Small intestine (tissue), 7 donors: ENCODE measurements around the gene ANKRD17. TPM values are rescaled to one million over a fixed set of nuclear protein-coding genes. Genes with fewer than 3 reads are reported as not detected.
A peak's percentile ranks its signal among the peaks of the same experiment; 100 is the strongest.

ENCODE experiments used
- DNase-seq, 2 donors: peaks; one replicate each; pipeline versions ENCODE4 v3.0.0 to v3.0.0-alpha.2; 2013
- FAIRE-seq: peaks from 2 replicates; lab custom pipeline; 2012; peaks lifted over from hg19 to GRCh38; lab: Jason Lieb, UNC
- H3K27ac ChIP-seq, 3 donors: one replicate each; pipeline ENCODE4 v1.5.1; 2013; ENCODE audit warnings: low read length in 2 of 3, mild to moderate bottlenecking in 2 of 3, control low read depth in 1 of 3, inconsistent platforms in 1 of 3, low read depth in 1 of 3, moderate library complexity in 1 of 3
- H3K27me3 ChIP-seq, 3 donors: one replicate each; pipeline ENCODE4 v1.6.1; 2013; ENCODE audit warnings: low read length in 3 of 3, inconsistent platforms in 1 of 3; ENCODE audit not compliant: control insufficient read depth in 3 of 3, insufficient read depth in 3 of 3
- H3K36me3 ChIP-seq, 3 donors: one replicate each; pipeline ENCODE4 v1.6.1; 2013; ENCODE audit warnings: low read length in 3 of 3, inconsistent platforms in 1 of 3, low read depth in 1 of 3, mild to moderate bottlenecking in 1 of 3, moderate library complexity in 1 of 3; ENCODE audit not compliant: control insufficient read depth in 3 of 3, insufficient read depth in 2 of 3
- H3K4me1 ChIP-seq, 3 donors: one replicate each; pipeline ENCODE4 v1.6.1; 2013; ENCODE audit warnings: low read length in 2 of 3, inconsistent platforms in 1 of 3, low read depth in 1 of 3, mild to moderate bottlenecking in 1 of 3, moderate library complexity in 1 of 3; ENCODE audit not compliant: control insufficient read depth in 3 of 3, insufficient read depth in 2 of 3
- H3K4me3 ChIP-seq, 3 donors: one replicate each; pipeline ENCODE4 v1.5.1; 2013; ENCODE audit warnings: low read length in 3 of 3, control low read depth in 1 of 3, inconsistent platforms in 1 of 3, low read depth in 1 of 3, mild to moderate bottlenecking in 1 of 3, moderate library complexity in 1 of 3
- H3K9me3 ChIP-seq, 2 donors: one replicate each; pipeline ENCODE4 v1.6.1; 2013; ENCODE audit warnings: low read depth in 1 of 2, low read length in 1 of 2; ENCODE audit not compliant: control insufficient read depth in 2 of 2, insufficient read depth in 1 of 2
- WGBS, 3 donors: extraction: QIAGEN DNeasy Blood & Tissue Kit; methylation state at CpG; one replicate each; pipeline ENCODE4 v1.1.7; 2013; 5-methylcytosine and 5-hydroxymethylcytosine counted together
- polyA plus RNA-seq, 4 donors: library from polyadenylated mRNA; stranded (reverse) in 3 of 4; unstranded in 1 of 4; fragments of 200-250 nt in 3 of 4; fragments of 120-200 nt in 1 of 4; gene quantifications; one replicate each; pipeline versions ENCODE4 v1.2.1 to v1.2.3, GENCODE V29; 2013
- donor health status: healthy with polysubstance abuse.
- donor health status: control.
- donor health status: control.
- donor health status: Bipolar disorder and iron deficiency.
- donor health status: healthy.

The ANKRD17 gene
- polyA plus RNA-seq, 4 donors, result 12.2 to 52.3 (median 12.9) TPM

DNA sequence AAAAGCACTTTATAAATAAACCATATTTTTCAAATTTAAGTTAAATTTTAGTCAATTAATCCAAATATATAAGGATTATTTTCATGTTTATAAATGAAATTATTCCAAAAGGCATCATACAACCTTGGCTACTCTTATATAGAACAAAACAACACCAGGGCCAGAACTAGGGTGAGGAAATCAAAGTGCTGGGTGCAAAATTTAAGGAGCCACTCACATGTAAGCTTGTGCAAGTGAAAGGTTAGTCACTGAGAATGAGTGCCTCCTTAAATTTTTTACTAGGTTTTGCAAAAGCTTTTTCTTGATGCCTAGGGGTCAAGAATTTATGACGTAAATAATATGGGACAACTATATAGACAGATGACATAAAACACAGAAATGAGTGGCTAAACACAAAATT is 105.7 kb downstream of the ANKRD17 start:
- Histone ChIP-seq H3K27ac (no peak overlapping the region), H3K27me3 (no peaks in the 10 kb centered on the region), H3K36me3 (peaks cover 0 to 15% (median 6%) of the 10 kb centered on the region in 3 donors), H3K9me3 (no peaks in the 10 kb centered on the region), H3K4me1 (no peaks in the 10 kb centered on the region), H3K4me3 (no peak overlapping the region)
- 93 to 95% (median 95%) methylated on average over 1 of the region's 1 CpG for WGBS, 3 donors
- FAIRE-seq, result no peak
- DNase-seq, result no peak

DNA sequence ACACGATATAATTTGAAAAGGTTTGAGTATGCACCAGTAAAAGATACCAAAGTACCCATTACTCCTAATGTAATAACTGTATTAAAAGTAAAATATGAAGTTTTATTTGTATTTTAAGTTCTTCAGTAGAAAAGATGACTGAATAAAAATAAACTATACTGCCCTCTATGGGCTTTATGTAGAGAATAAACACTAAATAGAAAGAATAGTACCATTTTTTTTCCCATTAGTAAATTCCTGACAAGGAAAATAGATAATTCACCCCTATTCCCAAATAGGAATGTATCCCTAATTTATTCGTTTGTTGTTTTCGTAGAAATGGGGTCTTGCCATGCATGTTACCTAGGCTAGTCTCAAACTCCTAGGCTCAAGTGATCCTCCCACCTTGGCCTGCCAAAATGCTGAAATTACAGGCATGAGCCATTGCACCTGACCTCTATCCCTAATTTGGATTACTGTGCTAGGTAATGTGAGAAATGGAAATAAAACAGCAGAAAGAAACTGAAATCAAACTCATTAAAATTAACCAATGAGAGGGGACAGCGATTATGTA is 115.5 kb downstream of the ANKRD17 start:
- 94 to 97% (median 96%) methylated on average over 4 of the region's 4 CpGs for WGBS, 3 donors
- FAIRE-seq (no peak), DNase-seq (no peak)

DNA sequence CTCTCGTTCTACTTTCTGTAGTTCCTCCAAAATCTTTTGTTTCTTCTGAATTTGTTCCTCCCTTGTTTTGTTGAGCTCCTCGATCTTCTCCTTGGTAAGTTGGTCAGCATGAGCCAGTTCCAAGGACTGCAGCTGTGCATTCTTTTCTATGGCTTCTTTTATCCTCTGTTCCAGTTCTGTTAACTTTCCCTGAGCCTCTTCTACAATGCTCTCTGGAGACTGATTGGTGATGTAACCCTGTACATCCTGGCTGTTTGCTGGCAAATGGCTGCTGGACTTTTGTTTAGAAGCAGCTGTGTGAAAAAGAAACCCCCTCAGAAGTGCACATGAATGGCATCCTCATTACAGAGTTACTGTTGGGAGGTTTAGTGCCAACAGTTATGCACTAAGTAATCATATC is 118.6 kb downstream of the ANKRD17 start:
- Histone ChIP-seq H3K27me3 (no peaks in the 10 kb centered on the region), H3K9me3 (no peaks in the 10 kb centered on the region), H3K4me1 (no peaks in the 10 kb centered on the region), H3K27ac (no peak overlapping the region), H3K36me3 (peaks cover 11 to 31% (median 18%) of the 10 kb centered on the region in 3 donors), H3K4me3 (no peak overlapping the region)
- no peak for FAIRE-seq
- DNase-seq, result no peak
- 93 to 95% (median 94%) methylated on average over 2 of the region's 2 CpGs for WGBS, 3 donors

More for the DNA sequence above, 115.5 kb downstream of the ANKRD17 start:
- no peak overlapping the region for H3K4me3 ChIP-seq
- H3K9me3 ChIP-seq, result no peaks in the 10 kb centered on the region
- peaks cover 11 to 30% (median 18%) of the 10 kb centered on the region in 3 donors for H3K36me3 ChIP-seq
- no peaks in the 10 kb centered on the region for H3K27me3 ChIP-seq
- H3K4me1 ChIP-seq, result no peaks in the 10 kb centered on the region
- H3K27ac ChIP-seq, result no peak overlapping the region

DNA sequence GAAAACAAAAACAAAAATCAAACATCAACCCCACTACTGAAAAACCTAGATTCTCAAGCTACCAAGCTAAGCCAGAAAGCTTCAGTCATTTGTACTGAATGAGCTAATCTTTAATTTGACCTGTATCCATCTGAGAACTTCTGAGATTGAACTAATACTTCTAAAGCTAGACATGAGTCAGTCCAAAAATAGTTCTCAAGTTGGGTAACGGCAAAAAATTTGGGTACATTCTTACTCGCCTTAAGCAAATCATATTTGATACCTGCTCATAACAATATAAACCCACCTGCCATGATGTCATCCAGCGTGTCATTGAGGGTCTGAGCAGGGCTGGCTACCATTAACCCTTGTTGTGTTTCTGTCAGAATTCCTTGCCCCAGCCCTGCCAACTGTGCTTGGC is 119.4 kb downstream of the ANKRD17 start:
- WGBS, 3 donors, result 96 to 100% (median 99%) methylated on average over 3 of the region's 3 CpGs
- H3K36me3 ChIP-seq, result peaks cover 11 to 28% (median 18%) of the 10 kb centered on the region in 3 donors
- no peak for FAIRE-seq

DNA sequence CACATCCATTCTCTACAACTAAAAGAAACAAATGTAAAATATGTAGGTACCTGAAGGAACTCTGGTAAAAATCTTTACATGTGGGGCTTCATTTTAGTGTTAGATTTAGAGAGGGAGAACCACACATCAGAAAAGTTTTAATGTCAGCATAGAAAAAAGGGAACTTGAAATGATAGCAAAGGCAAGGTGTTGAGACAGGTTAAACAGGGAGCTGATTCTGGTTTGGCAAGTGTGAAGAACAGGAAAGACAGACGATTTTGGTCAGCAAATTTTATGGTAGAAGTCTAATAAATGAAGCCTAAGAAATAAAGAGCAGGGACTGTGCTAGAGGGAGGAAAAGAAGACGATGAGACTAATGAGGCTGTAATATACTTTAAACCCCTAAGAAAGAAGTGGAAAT is 121.5 kb downstream of the ANKRD17 start:
- H3K9me3 ChIP-seq, result no peaks in the 10 kb centered on the region
- H3K36me3 ChIP-seq, result peaks cover 14 to 22% (median 21%) of the 10 kb centered on the region in 3 donors
- peak overlapping the region in 1 of 3 donors; percentile 4 for H3K27ac ChIP-seq
- 51 to 63% (median 57%) methylated on average over 2 of the region's 2 CpGs for WGBS, 3 donors
- H3K4me1 ChIP-seq, result no peaks in the 10 kb centered on the region
- no peaks in the 10 kb centered on the region for H3K27me3 ChIP-seq
- FAIRE-seq (no peak), DNase-seq (no peak)
- no peak overlapping the region for H3K4me3 ChIP-seq

More for the DNA sequence above, 119.4 kb downstream of the ANKRD17 start:
- Histone ChIP-seq H3K27ac (no peak overlapping the region), H3K27me3 (no peaks in the 10 kb centered on the region), H3K4me1 (no peaks in the 10 kb centered on the region), H3K4me3 (no peak overlapping the region), H3K9me3 (no peaks in the 10 kb centered on the region)
- no peak for DNase-seq

DNA sequence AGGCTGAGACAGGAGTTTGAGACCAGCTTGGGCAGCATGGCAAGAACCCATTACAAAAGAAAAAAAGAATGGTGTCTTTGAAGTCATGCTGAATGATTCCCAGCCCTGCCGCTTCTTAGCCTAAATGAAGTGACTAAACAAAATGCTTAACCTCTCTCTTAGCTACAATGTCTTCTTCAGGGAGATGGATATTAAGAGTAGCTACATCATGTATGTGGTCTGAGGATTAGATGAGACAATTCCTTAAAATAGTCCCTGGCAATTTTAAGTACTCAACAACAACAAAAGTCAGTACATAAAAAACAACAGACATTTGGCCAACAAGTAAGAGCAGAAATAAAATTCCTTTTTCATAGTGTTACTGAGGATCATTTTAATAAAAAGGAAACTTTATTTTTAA is 124.8 kb downstream of the ANKRD17 start:
- H3K4me1 ChIP-seq, result no peaks in the 10 kb centered on the region
- H3K27me3 ChIP-seq, result no peaks in the 10 kb centered on the region
- H3K9me3 ChIP-seq, result no peaks in the 10 kb centered on the region
- 93 to 100% (median 98%) methylated on average over 1 of the region's 1 CpG for WGBS, 3 donors
- no peak for FAIRE-seq
- peaks cover 3 to 22% (median 7%) of the 10 kb centered on the region in 3 donors for H3K36me3 ChIP-seq
- no peak overlapping the region for H3K27ac ChIP-seq
- H3K4me3 ChIP-seq, result no peak overlapping the region
- DNase-seq, result no peak

DNA sequence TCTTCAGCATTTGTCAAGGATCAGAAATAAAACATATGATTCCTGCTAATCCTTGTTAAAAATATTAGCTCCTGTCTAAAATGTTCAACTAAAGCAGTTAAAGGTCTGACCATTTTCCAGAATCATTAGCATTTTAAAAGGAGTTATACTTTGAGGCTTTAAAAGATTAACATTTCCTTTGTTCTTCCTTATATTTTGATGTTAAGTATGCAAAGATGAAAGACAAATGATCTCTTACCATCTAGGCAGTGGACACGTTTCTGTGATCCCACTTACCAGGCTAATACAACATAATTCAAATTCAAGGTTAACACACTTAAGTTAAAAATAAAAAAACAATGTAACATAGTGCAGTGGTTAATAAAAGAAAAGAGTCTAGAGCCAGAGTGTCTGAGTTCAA is 127.3 kb downstream of the ANKRD17 start:
- 60 to 72% (median 70%) methylated on average over 1 of the region's 1 CpG for WGBS, 3 donors
- FAIRE-seq (no peak), DNase-seq (no peak)
- Histone ChIP-seq H3K36me3 (peaks cover 3 to 24% (median 4%) of the 10 kb centered on the region in 3 donors), H3K4me1 (no peaks in the 10 kb centered on the region), H3K4me3 (no peak overlapping the region), H3K27me3 (no peaks in the 10 kb centered on the region), H3K27ac (no peak overlapping the region), H3K9me3 (no peaks in the 10 kb centered on the region)

DNA sequence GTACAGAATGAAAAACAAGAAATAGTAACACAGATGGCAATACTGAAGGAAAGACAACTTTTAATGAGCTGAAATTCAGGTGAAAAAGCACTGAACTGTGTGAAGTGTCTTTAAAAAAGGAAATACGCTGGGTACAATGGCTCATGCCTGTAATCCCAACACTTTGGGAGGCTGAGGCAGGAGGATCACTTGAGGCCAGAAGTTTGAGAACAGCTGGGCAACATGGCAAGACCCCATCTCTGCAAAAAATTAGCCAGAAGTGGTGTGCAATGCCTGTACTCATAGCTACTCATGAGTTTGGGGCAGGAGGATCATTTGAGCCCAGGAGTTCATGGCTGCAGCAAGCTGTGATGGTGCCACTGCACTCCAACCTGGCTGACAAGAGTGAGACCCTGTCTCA is 129.3 kb downstream of the ANKRD17 start:
- H3K27me3 ChIP-seq, result no peaks in the 10 kb centered on the region
- WGBS, 3 donors, result 95 to 100% (median 99%) methylated on average over 1 of the region's 1 CpG
- H3K36me3 ChIP-seq, result peaks cover 3 to 34% (median 4%) of the 10 kb centered on the region in 3 donors
- no peak overlapping the region for H3K4me3 ChIP-seq
- no peak for FAIRE-seq
- DNase-seq, result no peak
- no peaks in the 10 kb centered on the region for H3K4me1 ChIP-seq
- no peak overlapping the region for H3K27ac ChIP-seq
- no peaks in the 10 kb centered on the region for H3K9me3 ChIP-seq
